ENCODE results near the gene SDHAF3. TPM values are rescaled to one million over a fixed set of nuclear protein-coding genes. Genes with fewer than 3 reads are reported as not detected.
A peak's percentile ranks its signal among the peaks of the same experiment; 100 is the strongest.

SDHAF3 gene
- total and polyA plus RNA-seq, 2 of the 8 experiments (the other 6 are each of a cell fraction or from before 2014, with no cell fraction given), result 12.0 to 31.3 TPM

- TF ChIP-seq NRF1 (IDR thresholded peaks at IDR 0.05; ENCODE audit: low read depth, low read length) (peak; percentile 66), ZNF274 (IDR thresholded peaks at IDR 0.05; ENCODE audit: borderline replicate concordance, extremely low read depth, low read length) (no peak), POLR2A (IDR thresholded peaks at IDR 0.05; ENCODE audit: control extremely low read depth in 1 of 2, low read depth in 2 of 2, low read length in 2 of 2) (peak; percentile 96 to 98), GABPA (IDR thresholded peaks at IDR 0.05; ENCODE audit: borderline replicate concordance, insufficient read depth, low read length) (peak; percentile 98), CHD7 (IDR thresholded peaks at IDR 0.05; ENCODE audit: insufficient replicate concordance, low read length) (no peak), SRF (IDR thresholded peaks at IDR 0.05; ENCODE audit: low read depth, low read length) (peak; percentile 63; the same call in 1 of the 2 replicates), TAF1 (IDR thresholded peaks at IDR 0.05; ENCODE audit: low read depth, low read length) (peak; percentile 92), RBBP5 (IDR thresholded peaks at IDR 0.05; ENCODE audit: borderline replicate concordance, low read depth, low read length) (peak; percentile 96), TAF7 (optimal IDR thresholded peaks at IDR 0.05; ENCODE audit: borderline replicate concordance, low read depth, low read length) (peak; percentile 64), SUZ12 (IDR thresholded peaks at IDR 0.05; ENCODE audit: low read length) (no peak)
Observed at GRCh38 chr7:97117372-97118188, at the start of gene SDHAF3 (continued).

Measured in H1 (cell line).